OCI-M2 (cell line): Measurements from ENCODE around the gene ZNF197.
"Not testable (repeated sequence)": the region's sequence is repeated elsewhere in the genome, so short reads cannot be mapped to it uniquely, and the experiment has no call there.

Experiments
- DNase-seq: peaks from one replicate; lab custom pipeline; 2025; ENCODE audit not compliant: unreplicated experiment; lab: John Stamatoyannopoulos, UW

ZNF197 gene

GRCh38 chr3:44624749-44625480 lies at the start of gene ZNF197:
Gene ZNF197, plus strand, starts transcription at chr3:44625036. Its CDS starts 4,119 bp downstream, at chr3:44629155.
- peak; percentile 32 for DNase-seq

DNA sequence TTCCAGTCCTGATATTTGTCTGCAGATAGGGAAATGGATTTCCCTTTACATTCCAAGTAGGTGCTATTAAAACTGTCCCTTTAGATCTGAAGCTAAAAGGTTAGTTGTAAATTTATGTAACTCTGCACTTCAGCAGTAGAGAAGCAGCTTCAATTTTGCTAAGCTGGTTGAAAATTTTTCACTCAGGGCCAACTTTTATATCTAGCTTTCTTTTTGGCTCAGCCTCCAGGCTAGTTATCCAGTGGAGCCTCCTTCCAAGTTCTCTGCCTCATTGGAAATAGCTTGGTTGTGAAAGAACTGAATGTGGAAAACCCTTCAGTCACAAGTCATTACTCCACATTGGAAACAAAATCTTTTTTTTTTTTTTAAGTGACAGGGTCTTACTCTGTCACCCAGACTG lies 48.2 kb upstream of the ZNF197 start:
- no peak for DNase-seq

DNA sequence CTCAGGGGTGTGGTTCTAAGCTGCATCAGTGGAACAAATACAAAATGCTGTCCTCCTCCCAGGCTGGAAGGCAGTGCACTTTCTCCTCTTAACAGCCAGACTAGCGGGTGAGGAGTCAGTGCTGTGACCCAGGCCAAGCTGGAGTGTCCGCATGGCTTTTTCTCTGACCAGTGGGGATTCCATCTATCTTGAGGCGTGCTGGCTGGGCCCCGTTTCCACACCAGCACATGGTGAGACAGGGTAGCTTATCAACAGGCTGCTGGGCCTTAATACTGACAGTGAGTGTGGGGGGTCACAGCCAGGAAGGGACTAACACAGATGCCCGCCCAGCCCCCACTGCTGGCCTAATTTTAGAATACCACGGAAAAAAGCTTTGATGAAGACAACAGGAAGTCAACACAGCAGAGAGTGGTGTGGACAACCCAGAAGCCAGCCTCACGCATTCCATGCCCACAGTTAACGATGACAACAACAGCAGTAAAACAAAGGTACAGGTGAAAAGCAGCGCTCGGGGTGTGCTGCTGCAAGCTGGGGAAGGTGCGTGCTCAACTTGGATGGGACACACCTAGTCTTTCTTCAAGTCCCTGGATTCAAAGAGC lies 47.4 kb upstream of the ZNF197 start:
- DNase-seq, result not testable (repeated sequence)

- DNase-seq, result not testable (repeated sequence)
Measured at GRCh38 chr3:44578316-44578715, 46.5 kb upstream of the ZNF197 start.

DNA sequence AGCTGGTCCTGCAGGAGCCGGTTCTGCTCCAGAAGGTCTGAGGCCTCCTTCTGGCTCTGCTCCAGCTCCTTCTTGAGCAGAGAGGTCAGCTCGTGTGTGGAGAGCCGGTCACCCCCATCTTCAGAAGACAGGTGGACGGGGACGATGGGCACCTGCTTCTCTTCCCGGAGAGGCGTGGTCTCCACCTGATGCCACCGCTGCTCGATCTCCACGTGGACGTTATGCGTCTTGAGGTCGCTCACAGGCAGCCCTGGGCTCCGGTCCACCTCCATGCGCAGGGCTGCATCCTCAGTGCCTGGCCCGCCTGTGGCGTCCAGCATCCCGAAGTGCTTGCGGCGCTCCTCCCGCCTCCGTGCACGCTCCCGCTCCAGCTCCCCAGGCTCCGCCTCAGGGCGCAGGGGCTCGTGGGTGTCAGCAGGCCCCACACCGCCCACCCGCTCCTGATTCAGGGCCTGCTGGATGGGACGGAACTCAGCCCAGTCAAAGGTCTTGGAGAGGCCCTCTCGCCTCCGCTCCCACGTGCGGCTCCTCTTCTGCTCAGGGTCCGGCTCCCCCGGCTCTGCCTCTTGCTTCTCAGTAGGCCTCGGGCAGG lies 45.8 kb upstream of the ZNF197 start:
- not testable (repeated sequence) for DNase-seq

DNA sequence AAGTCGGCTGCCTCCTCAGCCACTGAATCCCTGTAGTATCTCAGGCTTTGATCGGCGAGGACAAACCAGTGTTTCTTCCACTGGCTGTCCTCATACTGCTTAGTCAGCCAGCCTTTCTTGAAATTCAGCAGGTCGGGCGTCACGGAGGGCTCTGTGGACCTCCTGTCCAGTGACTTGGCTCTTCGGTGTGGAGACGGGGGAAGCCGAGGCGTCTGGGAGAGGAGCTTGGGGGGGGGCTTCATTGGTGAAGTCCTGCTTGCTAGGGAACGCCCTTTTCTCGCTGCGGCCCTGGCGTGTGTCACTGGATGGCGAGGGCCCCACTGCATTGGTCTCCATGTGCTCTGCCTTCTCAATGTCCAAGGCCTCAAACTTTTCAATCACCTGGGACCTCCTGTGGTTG lies 45.1 kb upstream of the ZNF197 start:
- DNase-seq, result not testable (repeated sequence)

- not testable (repeated sequence) for DNase-seq
Measured at GRCh38 chr3:44580971-44581370, 43.9 kb upstream of the ZNF197 start.

DNA sequence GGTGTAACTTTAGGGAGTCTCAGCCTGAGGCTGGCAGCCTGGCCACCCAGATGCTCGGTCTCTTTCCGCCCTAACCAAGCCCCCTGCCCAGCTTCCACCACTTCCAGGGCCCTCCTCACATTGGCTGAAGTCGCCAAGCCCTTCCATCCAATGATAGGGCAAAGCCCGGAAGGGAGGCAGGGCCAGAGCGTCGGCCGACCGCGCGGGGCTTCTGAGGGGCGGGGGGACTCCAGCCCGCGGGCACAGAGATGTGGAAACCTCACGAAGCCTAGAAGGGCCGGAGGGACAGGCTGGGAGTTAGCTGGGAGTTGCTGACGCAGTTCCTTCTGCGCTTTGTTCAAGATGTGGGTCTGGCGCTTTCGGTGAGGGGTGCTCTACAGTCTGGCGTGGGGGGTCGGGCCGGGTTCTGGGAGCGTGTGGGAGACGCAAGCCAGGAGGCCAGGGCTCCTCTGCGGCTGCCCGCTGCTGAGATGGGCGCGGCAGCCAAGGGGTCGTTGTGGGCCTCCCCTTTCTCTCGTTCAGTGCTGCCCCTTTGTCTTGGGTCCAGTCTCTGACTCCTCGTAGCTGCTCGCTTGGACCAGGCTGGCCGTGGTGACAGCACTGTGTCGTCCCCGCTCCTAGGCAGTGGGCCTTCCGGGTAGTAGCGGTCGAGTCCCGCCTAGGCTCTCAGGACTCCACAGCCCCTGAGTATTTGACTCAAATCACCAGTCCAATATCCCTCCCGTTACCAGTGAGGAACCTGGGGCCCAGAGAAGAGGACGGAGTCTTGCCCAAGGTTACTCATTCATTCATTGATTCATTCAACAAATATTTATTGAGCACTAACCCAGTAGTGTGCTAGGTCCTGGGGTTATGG lies 40.0 kb upstream of the ZNF197 start, which contains the start of gene ZNF660:
ZNF660 (plus strand) TSS at position 319 of the 856 bp plus-strand sequence. CDS start 9,230 bp downstream, outside the sequence.
- peak; percentile 19 for DNase-seq

DNA sequence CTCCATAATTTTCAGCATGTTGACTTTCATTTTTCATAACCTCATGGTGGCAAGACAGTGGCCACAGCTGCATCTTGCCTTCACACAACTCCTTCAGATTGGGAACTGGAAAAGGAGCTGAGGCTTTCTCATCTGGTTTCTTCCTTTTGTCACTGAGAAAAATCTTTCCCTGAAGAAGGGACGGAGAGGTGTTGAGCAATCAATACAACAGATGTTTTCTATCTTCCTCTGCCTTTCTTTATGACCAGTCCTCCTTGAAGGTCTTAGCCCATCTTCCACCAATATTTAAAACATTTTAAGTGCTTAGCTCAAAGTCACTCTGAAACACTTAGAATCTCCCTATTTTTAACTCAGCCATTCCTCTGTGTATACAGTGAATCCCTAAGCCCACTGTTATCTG lies 28.2 kb upstream of the ZNF197 start:
- DNase-seq, result no peak

- DNase-seq, result no peak
Measured at GRCh38 chr3:44601749-44602148, 23.1 kb upstream of the ZNF197 start.

GRCh38 chr3:44612678-44613077 lies 12.2 kb upstream of the ZNF197 start:
- DNase-seq, result no peak

DNA sequence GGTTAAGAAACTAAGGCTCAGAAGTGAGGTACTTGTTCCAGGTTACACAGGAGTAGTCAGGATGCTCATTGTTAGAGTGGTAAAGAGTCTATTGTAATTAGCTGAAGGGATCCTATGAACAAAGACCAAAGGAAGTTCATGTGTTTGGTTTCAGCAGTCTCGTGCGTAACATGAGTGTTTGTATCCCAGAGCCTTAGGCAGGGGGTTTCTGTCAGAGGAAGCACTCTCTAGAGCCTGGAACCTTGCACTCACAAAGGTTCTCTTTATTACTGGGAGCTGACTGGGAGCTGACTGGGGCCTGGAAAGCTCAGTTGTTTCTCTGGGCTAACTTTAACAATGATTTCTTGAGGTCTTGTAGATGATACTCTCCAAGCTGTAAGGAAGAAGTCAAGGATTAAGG lies 3.9 kb downstream of the ZNF197 start:
- DNase-seq, result no peak

- DNase-seq, result no peak
Measured at GRCh38 chr3:44632193-44632592, 7.4 kb downstream of the ZNF197 start.

- no peak for DNase-seq
Measured at GRCh38 chr3:44642337-44642736, 17.5 kb downstream of the ZNF197 start.

DNA sequence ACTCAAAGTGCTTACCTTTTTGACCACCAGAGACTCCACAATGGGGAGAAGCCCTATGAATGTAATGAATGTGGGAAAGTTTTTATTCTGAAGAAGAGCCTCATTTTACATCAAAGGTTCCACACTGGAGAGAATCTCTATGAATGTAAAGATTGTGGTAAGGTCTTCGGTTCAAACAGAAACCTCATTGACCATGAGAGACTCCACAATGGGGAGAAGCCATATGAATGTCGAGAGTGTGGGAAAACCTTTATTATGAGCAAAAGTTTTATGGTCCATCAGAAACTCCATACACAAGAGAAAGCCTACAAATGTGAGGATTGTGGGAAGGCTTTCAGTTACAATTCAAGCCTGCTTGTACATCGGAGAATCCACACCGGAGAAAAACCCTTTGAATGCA lies 18.2 kb downstream of the ZNF197 start:
- no peak for DNase-seq

GRCh38 chr3:44647771-44648170 lies 22.9 kb downstream of the ZNF197 start:
- DNase-seq, result no peak

DNA sequence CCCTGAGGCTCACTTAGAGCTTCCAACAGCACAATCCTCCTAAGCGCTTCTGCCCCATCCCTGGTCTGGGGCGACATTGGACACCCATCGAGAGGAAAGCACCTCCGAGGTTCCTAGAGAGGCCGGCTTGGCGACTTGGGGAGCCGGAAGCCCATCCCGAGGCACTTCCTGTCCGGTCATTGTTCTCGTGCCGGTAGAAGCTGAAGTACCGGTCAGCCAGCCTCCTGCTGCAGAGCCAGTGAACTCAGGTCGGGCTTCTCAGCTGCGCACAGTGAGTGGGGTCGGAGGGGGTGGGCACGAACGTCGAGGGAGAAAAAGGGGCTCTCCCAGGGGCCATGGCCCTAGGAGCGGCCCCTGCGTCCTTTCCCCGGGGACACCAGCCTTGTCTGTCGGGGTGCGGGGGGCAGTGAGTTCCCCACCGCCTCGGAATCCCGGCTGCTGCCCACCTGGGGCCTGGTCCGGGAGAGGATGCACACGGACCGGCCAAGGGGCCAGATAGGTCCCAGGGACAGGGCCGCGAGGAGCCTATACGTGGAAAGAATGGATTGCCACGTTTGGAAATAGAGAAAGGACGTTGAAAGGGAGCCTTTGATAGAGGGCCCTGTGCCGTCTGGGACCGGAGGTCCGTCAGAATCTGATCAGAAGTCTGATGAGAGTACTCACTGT lies 23.9 kb downstream of the ZNF197 start, which contains the start of gene ZNF35:
ZNF35 (plus strand) TSS at position 169 of the 666 bp plus-strand sequence. CDS start 2,336 bp downstream, outside the sequence.
- DNase-seq, result peak; percentile 39

- no peak for DNase-seq
Measured at GRCh38 chr3:44649709-44650108, 24.9 kb downstream of the ZNF197 start.

- DNase-seq, result no peak
Measured at GRCh38 chr3:44654039-44654438, 29.2 kb downstream of the ZNF197 start.

GRCh38 chr3:44659015-44659414 lies 34.2 kb downstream of the ZNF197 start:
- no peak for DNase-seq

DNA sequence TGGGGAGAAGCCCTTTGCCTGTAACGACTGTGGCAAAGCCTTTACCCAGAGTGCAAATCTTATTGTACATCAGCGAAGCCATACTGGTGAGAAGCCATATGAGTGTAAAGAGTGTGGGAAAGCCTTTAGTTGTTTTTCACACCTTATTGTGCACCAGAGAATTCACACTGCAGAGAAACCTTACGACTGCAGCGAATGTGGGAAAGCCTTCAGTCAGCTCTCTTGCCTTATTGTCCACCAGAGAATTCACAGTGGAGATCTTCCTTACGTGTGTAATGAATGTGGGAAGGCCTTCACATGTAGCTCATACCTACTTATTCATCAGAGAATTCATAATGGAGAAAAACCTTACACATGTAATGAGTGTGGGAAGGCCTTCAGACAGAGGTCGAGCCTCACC lies 34.6 kb downstream of the ZNF197 start:
- DNase-seq, result no peak
